ENCODE measurements around the gene ZNF574. TPM values are rescaled to one million over a fixed set of nuclear protein-coding genes. Genes with fewer than 3 reads are reported as not detected.
"Not testable (repeated sequence)": the region's sequence is repeated elsewhere in the genome, so short reads cannot be mapped to it uniquely, and the experiment has no call there.

The ZNF574 gene, protein sequence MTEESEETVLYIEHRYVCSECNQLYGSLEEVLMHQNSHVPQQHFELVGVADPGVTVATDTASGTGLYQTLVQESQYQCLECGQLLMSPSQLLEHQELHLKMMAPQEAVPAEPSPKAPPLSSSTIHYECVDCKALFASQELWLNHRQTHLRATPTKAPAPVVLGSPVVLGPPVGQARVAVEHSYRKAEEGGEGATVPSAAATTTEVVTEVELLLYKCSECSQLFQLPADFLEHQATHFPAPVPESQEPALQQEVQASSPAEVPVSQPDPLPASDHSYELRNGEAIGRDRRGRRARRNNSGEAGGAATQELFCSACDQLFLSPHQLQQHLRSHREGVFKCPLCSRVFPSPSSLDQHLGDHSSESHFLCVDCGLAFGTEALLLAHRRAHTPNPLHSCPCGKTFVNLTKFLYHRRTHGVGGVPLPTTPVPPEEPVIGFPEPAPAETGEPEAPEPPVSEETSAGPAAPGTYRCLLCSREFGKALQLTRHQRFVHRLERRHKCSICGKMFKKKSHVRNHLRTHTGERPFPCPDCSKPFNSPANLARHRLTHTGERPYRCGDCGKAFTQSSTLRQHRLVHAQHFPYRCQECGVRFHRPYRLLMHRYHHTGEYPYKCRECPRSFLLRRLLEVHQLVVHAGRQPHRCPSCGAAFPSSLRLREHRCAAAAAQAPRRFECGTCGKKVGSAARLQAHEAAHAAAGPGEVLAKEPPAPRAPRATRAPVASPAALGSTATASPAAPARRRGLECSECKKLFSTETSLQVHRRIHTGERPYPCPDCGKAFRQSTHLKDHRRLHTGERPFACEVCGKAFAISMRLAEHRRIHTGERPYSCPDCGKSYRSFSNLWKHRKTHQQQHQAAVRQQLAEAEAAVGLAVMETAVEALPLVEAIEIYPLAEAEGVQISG
- 18.6 and 20.1 TPM in 2 replicates for total RNA-seq
- polyA plus RNA-seq (2012): 10.7 TPM

DNA sequence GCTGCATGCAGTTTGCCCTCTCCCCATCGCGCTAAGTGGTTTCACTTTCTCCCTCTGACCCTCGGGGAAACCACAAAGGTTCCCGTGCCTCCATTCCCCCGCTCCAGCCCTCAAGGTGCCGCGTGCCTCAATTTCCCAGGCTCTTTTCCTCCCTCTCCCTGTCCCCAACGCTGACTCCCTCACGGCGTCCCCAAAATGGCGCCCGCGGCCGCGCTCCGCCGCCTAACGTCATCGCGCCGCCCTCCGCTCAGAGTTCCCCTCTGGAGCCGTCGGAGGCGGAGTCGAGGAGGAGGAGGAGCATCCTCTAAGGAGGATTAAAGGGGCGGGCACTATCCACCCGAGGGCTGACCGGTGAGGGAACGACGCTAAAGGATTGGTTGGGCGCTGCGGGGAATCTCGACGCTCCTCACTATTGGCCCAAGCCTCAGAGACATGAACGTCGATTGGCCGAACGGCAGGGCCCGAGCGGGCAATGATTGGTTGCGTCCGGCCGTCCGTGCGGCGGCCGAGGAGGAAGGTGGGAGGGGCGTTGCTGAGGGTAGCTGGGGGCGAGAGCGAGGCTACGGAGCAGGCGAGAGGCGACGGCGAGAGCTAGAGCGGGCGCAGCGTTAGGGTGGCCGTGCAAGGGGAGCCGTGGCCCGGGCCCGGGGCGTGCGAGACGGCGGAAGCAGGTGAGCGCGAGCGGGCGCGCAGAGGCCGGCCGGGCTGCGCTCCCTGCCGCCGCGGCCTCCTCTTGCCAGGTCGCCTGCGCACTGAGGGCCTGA is at the start of gene ZNF574:
ZNF574 (plus strand) TSS at position 551 of the 764 bp plus-strand sequence. CDS start 2,441 bp downstream, outside the sequence.
- DNase-seq (ENCODE audit: low read depth): peak; percentile 100

GRCh38 chr19:42028304-42029216 is 47.4 kb upstream of the ZNF574 start:
- no peak for DNase-seq (ENCODE audit: low read depth)

DNA sequence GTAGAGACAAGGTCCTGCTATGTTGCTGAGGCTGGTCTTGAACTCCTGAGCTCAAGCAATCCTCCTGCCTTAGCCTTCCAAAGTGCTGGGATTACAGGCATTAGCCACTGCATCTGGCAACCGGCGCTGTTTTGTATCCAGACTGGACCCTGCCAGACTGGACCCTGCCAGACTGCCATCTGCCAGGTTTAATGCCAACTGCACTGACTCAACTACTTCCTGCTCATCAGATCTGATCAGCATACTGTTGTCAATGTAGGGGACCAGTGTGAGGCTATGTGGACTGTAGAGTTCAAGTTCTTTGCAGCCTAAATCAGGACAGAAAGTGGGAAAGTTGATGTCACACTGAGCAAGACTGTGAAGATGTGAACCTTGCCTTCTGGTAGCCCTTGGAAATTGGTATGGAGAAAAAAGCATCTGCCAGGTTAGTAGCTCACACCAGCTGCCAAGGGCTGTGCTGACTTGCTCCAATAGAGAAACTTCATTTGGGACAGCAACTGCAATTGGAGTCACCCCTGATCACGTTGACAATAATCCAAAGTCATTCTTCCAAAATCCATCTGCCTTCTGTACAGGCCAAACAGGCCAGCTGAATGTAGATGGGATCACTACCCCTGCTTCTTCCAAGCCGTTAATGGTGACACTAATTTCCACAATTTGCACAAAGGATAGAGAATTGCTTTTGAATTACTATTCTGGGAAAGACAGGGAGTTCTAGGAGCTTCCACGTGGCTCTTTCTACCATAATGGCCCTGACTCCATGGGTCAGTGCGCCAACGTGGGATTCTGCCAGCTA is 45.1 kb upstream of the ZNF574 start:
- DNase-seq (ENCODE audit: low read depth): no peak

DNA sequence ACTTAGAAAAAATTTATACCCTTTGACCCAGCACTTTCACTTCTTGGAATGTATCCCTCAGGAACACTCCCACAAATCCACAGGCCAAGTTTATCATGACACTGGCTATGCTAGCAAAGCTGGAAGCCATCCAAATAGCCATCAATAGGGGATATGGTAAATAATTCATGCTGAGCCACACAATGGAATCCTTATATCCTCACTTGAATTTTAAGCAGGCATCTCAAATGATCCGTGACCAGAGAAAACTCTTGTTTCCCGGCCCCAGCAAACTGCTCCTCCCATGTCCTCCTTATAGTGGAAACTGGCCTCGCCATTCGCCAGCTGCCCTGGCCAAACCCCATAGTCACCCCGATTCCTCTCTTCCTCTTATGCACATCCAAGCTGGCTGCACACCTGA is 43.5 kb upstream of the ZNF574 start:
- no peak for DNase-seq (ENCODE audit: low read depth)

DNA sequence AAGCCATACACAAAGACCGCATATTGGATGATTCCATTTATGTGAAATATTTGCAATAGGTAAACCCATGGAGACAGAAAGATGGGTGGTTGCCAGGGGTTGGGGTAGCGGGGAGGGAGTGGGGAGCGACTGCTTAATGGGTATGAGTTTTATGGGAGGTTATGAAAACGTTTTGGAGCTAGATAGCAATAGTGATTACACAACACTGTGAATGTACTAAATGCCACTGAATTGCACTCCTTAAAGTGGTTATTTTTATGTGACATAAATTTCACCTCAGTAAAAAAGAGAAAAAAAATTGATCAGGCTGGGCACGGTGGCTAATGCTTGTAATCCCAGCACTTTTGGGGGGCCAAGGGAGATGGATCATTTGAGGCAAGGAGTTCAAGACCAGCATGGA is 42.6 kb upstream of the ZNF574 start:
- DNase-seq (ENCODE audit: low read depth): no peak

DNA sequence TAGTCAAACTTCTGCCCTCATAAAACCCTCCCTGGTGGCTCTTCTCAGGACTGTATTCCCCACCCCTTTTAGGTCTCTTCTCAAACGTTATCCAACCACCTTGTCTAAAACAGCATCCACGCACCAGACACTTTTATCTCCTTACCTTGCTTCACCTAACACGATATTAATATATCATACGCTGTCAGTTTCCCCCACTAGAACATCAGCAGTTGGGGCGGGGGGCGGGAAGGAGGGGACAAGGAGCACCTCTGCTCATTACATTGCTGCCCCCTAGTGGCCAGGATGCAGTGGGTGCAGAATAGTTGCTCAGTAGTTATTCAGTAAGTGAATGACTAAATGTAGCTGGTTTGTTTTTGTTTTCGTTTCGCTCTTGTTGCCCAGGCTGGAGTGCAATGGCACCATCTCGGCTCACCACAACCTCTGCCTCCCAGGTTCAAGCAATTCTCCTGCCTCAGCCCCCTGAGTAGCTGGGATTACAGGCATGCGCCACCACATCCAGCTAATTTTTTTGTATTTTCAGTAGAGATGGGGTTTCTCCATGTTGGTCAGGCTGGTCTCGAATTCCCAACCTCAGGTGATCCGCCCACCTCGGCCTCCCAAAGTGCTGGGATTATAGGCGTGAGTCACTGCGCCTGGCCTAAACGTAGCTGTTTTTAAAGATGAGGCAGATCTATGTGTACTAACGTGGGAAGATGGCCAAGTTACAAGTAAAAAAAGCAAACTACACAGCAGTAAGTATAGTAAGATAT is 41.1 kb upstream of the ZNF574 start:
- peak; percentile 65 for DNase-seq (ENCODE audit: low read depth)

DNA sequence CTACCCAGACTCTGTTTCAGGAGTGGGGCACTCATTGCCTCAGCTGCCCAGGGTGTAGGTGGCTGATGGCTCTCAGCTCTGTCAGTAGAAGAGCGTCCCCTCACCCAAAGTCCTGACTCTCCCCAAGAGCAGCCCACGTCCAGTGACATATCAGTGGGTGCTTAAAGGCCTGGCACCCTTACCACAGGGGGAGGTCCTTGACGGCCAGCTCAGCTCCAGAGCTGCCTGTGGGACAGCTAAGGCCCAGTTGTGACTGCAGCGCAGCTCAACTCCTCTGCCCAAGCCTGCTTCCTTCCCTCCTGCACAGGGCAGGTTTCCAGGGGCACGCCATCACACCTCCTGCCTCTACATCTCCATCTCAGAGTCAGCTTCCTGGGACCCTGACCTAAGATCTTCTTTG is 38.3 kb upstream of the ZNF574 start:
- no peak for DNase-seq (ENCODE audit: low read depth)

GRCh38 chr19:42038666-42039065 is 37.3 kb upstream of the ZNF574 start:
- DNase-seq (ENCODE audit: low read depth): peak; percentile 85

DNA sequence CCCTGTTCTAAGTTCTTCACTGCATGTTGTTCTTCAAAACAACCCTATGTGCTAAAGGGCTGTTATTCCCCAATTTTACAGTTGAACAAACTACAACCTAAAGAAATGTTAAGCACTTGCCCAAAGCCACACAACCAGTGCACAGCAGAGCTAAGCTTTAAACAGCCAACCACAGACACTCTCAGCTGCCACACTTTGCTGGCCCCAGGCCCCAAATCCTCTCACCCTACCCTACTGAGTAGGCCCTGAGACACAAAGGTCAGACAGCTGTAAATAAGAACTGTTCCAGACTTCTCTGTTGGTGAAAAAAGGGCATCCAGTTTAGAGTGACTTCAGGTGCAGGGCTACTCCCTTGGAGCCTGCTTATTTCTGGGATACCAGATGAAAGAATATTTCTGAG is 35.9 kb upstream of the ZNF574 start:
- peak; percentile 72 for DNase-seq (ENCODE audit: low read depth)

DNA sequence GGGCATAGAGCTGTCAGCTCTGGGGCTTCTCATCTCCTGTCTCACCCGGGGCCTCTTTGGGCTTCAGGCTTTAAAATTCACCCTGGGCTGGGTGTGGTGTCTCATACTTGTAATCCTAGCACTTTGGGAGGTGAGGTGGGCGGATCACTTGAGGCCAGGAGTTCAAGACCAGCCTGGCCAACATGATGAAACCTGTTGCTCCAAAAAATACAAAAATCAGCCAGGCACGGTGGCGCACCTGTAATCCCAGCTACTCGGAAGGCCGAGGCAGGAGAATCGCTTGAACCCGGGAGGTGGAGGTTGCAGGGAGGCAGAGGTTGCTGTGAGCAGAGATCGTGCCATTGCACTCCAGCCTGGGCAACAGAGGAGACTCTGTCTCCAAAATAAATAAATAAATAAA is 35.5 kb upstream of the ZNF574 start:
- not testable (repeated sequence) for DNase-seq (ENCODE audit: low read depth)

DNA sequence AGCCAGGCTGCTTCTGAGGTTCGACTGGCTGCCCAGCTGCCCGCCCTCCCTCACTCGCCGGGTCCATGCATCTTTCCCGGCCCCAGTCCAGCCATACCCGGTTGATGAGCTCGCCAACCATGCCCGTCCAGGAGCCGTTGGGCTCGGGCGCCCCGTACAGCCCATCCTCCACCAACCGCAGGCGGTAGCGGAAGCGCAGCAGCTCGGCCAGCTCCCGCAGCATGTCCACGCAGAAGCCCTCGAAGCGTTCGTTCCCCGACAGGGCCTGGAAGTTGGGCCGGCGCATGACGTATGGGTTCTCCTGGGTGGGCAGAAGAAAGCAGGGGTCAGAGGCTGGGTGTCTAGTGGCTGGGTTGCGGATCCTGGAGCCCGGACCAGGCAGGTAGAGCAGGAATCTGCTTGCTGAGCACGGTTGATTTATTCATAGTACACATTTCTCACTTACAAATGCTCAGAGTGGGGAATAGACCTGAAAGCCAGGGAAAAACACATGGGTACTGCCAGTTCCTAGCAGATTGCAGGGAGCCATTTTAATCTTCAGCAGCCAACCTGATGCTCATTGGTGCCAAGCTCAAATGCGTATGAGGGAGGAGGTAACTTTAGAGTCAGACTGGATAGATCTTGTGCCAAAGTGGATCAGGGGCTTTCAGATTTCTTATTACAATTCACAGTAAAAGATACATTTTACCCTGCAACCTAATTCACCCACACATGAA is 33.4 kb upstream of the ZNF574 start:
- no peak for DNase-seq (ENCODE audit: low read depth)

- DNase-seq (ENCODE audit: low read depth): no peak
Observed at GRCh38 chr19:42045575-42045974, 30.4 kb upstream of the ZNF574 start.

- DNase-seq (ENCODE audit: low read depth): no peak
Observed at GRCh38 chr19:42048992-42049391, 27.0 kb upstream of the ZNF574 start.

- no peak for DNase-seq (ENCODE audit: low read depth)
Observed at GRCh38 chr19:42051166-42052115, 24.5 kb upstream of the ZNF574 start.

GRCh38 chr19:42052241-42052863 is 23.6 kb upstream of the ZNF574 start:
- peak; percentile 89 for DNase-seq (ENCODE audit: low read depth)

Measured in myocyte (in vitro differentiated cells).